Suprapubic skin (tissue), 4 donors: ENCODE data around the gene PREX1.

Source experiments
- CTCF ChIP-seq, 2 donors: fragments of 200-600 bp in 1 of 2; fragments of 450-650 bp in 1 of 2; sonication (generic) in 1 of 2; IDR thresholded peaks; one replicate each; pipeline ENCODE4 v1.5.1; 2016 to 2019; ENCODE audit warnings: antibody characterized with exemption in 2 of 2, mild to moderate bottlenecking in 1 of 2, moderate library complexity in 1 of 2
- POLR2A ChIP-seq, 2 donors: fragments of 450-650 bp; IDR thresholded peaks; one replicate each; pipeline ENCODE4 v1.6.1; 2017; ENCODE audit warnings: antibody characterized with exemption in 2 of 2, mild to moderate bottlenecking in 2 of 2, moderate library complexity in 2 of 2
- POLR2AphosphoS5 ChIP-seq, 3 donors: sonication (generic); formaldehyde crosslinking; IDR thresholded peaks; one replicate each; pipeline ENCODE4 v1.6.1; 2017; ENCODE audit warnings: antibody characterized with exemption in 3 of 3

DNA sequence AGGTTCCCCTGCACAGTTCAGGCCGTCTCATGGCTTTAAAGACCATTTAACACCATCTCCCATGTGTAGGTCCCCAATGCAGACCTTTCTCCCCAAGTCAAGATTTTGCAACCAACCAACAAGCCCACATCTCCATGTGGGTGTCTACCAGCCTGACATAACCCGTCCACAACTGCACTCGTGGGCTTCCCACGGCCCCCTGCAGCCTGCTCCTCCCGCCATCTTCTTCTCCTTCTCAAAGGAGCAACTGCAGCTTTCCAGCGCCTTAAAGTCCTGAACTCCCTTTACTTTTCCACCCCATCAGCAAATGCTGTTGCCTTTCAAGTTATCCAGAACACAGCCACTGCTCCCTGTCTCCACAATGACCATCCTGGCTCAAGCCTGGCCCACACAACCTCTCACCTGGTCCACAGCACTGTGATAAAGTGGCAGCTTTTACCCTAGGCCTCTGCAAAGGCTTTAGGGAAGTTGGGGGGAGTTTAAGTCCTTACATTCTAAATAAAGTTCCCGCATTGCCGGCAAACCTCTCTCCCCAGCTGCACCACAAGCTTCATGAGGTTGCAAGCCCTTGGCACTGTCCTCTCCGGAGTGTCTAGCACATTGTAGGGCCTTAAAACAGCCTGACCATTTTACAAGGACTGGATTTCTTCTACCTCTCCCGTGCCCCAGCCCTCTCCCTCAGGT lies 140.5 kb downstream of the PREX1 start:
- TF ChIP-seq CTCF (IDR thresholded peaks at IDR 0.05) (no peak), POLR2A (IDR thresholded peaks at IDR 0.05) (no peak), POLR2AphosphoS5 (IDR thresholded peaks at IDR 0.05) (no peak)
